Measurements from ENCODE around the gene ARL15.

DNA sequence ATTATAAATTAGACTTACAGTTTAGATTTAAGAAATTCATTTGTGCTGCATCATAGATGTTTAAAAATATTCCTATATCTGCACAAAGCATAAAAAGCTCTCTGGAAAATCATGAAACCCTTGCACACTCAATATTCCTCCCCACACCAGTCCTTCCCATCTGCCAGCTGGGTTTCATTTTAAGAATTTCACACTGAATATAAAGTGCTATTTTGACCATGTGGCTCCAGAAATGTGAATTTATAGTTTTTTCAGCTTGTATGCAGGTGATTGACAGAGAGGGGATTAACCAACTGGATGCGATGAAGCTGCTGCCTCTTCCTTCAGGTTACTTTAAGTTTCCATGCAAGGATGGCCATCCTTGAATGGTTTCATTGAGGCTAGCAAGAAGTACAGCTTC lies 403.6 kb downstream of the ARL15 start:
- no peak for TF ChIP-seq CTCF (IDR thresholded peaks at IDR 0.05)
- no peak for TF ChIP-seq POLR2A (IDR thresholded peaks at IDR 0.05)
- TF ChIP-seq POLR2AphosphoS5 (IDR thresholded peaks at IDR 0.05), result no peak
- no peak for TF ChIP-seq EP300 (IDR thresholded peaks at IDR 0.05)
